AG09319 (cell line): ENCODE data around the gene CCDC172.

Experiments used
- DNase-seq: peaks from one replicate; pipeline ENCODE4 v3.0.0-alpha.2; 2010; ENCODE audit warnings: low read depth; ENCODE audit errors: extremely low read depth
- CTCF ChIP-seq: IDR thresholded peaks from 2 replicates; pipeline ENCODE4 v1.5.1; 2011; ENCODE audit warnings: low read depth, mild to moderate bottlenecking, inconsistent platforms, low read length, moderate library complexity

CCDC172 gene

GRCh38 chr10:116429288-116429977, 105.2 kb downstream of the CCDC172 start:
- no peak for TF ChIP-seq CTCF

More at GRCh38 chr10:116429288-116429977, 105.2 kb downstream of the CCDC172 start:
- DNase-seq = no peak
